Mucosa of stomach (tissue), 1 donor: ENCODE results near the gene TMEM43.

Experiments used
- H3K27me3 ChIP-seq: one replicate; pipeline ENCODE4 v1.7.0; 2013; ENCODE audit warnings: mild to moderate bottlenecking, low read length; ENCODE audit not compliant: control insufficient read depth, insufficient read depth
- H3K36me3 ChIP-seq: one replicate; pipeline ENCODE4 v1.7.0; 2013; ENCODE audit warnings: low read length; ENCODE audit not compliant: control insufficient read depth, insufficient read depth
- H3K4me1 ChIP-seq: one replicate; pipeline ENCODE4 v1.7.0; 2013; ENCODE audit warnings: mild to moderate bottlenecking, low read length; ENCODE audit not compliant: control insufficient read depth, insufficient read depth
- H3K4me3 ChIP-seq: one replicate; pipeline ENCODE4 v1.7.0; 2013; ENCODE audit warnings: low read length
- H3K9ac ChIP-seq: one replicate; pipeline ENCODE4 v1.7.0; 2013; ENCODE audit warnings: mild to moderate bottlenecking, low read length, moderate library complexity
- H3K9me3 ChIP-seq: one replicate; pipeline ENCODE4 v1.7.0; 2013; ENCODE audit warnings: mild to moderate bottlenecking, low read length, moderate library complexity; ENCODE audit not compliant: control insufficient read depth
- donor health status: Pancreatic carcinoma.

Gene TMEM43

GRCh38 chr3:14150078-14150477 is 25.2 kb downstream of the TMEM43 start:
- Histone ChIP-seq H3K9me3 (no peaks in the 10 kb centered on the region), H3K9ac (no peak overlapping the region), H3K4me3 (no peak overlapping the region), H3K27me3 (no peaks in the 10 kb centered on the region), H3K36me3 (peaks cover 6% of the 10 kb centered on the region), H3K4me1 (peaks cover 4% of the 10 kb centered on the region)

- no peaks in the 10 kb centered on the region for H3K27me3 ChIP-seq
- no peaks in the 10 kb centered on the region for H3K9me3 ChIP-seq
- H3K4me3 ChIP-seq: no peak overlapping the region
- no peak overlapping the region for H3K9ac ChIP-seq
- H3K4me1 ChIP-seq: no peaks in the 10 kb centered on the region
- peaks cover 6% of the 10 kb centered on the region for H3K36me3 ChIP-seq
These were observed 25.8 kb downstream of the TMEM43 start for GRCh38 chr3:14150491-14151230.

DNA sequence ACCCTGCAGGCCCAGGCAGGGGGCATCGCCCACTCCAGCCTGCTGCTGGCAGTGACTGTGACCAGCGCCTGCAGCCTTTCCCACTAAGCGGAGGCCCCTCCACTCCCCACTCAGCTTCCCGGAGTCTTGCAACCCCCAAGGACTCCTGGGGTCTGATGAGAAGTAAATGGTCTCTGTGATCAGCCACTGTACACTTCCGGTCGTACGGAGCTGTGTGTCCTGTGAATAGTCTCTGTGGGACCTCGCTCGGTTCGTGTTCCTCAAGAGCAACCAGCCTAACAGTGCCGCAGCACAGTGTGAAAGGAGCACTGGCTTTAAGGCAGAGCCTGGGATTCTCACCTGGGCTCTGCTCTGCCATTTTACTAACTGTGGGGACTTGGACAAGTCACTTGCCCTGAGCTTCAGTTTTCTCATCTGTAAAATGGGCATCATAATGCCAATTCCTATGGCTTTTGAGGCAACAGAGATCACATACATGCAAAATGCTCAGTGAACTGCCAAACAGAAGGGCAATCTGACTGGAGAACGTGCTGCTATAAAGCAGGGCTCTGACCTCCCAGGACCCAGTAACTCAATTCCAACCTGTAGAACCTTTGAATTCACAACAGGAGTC is 26.7 kb downstream of the TMEM43 start:
- Histone ChIP-seq H3K4me1 (no peaks in the 10 kb centered on the region), H3K4me3 (no peak overlapping the region), H3K9me3 (no peaks in the 10 kb centered on the region), H3K36me3 (peaks cover 6% of the 10 kb centered on the region), H3K27me3 (no peaks in the 10 kb centered on the region), H3K9ac (no peak overlapping the region)

DNA sequence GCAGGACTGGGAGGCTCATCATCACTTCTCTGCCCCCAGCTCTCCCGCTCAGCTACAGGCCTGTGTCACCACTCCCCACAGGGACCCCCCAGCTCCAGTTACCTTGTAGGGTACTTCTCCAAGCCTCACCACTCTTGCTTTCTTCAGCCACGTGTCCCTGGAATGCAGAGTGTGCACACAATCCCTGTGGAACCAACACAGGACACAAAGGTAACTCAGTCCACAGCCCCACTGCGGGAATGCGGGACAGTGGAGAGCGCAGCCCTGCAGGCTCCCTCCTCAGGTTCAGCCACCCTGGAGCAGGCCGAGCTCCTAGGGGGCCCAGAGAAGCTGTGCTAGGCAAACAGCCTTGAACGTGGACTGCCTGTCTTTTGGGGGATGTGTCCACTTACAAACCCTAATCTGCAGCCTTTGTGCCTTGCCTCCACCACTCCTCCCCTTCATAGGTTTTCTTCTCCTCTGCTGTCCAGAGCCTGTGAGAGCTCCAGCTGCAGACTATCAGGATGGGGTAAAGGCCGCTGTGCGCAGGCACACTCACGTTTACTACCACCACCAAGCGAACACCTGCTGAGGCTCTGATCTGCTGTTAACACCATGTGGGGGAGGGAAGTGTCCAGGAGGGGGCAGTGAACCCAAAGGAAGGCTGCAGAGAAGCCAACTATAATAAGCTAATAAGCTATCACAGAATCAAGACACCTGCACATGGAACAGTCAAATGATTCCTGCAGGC is 27.5 kb downstream of the TMEM43 start:
- Histone ChIP-seq H3K9me3 (no peaks in the 10 kb centered on the region), H3K4me1 (no peaks in the 10 kb centered on the region), H3K9ac (no peak overlapping the region), H3K36me3 (peaks cover 6% of the 10 kb centered on the region), H3K4me3 (no peak overlapping the region), H3K27me3 (no peaks in the 10 kb centered on the region)

DNA sequence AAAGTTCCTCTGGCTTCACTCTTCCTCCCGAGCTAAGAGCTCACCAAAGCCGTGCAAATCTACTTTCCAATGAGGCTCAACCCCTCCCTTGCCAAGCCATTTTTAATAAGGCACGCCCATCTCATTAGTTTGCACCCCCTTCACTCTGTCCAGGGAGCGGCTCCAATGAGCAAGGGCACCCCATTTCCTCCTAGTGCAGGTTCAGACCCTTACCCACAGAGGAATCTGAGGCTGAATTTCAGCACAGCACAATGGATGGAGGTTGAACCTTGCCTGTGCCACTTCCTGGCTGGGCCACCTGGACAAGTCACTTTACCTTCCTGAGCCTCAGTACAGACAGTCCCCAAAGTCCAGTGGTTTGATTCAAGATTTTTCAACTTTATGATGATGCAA is 28.1 kb downstream of the TMEM43 start:
- Histone ChIP-seq H3K9me3 (no peaks in the 10 kb centered on the region), H3K27me3 (no peaks in the 10 kb centered on the region), H3K9ac (no peak overlapping the region), H3K4me1 (no peaks in the 10 kb centered on the region), H3K4me3 (no peak overlapping the region), H3K36me3 (peaks cover 5% of the 10 kb centered on the region)

GRCh38 chr3:14153663-14154062 is 28.8 kb downstream of the TMEM43 start:
- no peak overlapping the region for H3K9ac ChIP-seq
- H3K36me3 ChIP-seq: peaks cover 6% of the 10 kb centered on the region
- H3K4me3 ChIP-seq: no peak overlapping the region
- H3K27me3 ChIP-seq: no peaks in the 10 kb centered on the region
- no peaks in the 10 kb centered on the region for H3K9me3 ChIP-seq
- no peaks in the 10 kb centered on the region for H3K4me1 ChIP-seq

GRCh38 chr3:14154276-14154675 is 29.4 kb downstream of the TMEM43 start:
- H3K27me3 ChIP-seq: no peaks in the 10 kb centered on the region
- no peaks in the 10 kb centered on the region for H3K4me1 ChIP-seq
- no peaks in the 10 kb centered on the region for H3K9me3 ChIP-seq
- H3K9ac ChIP-seq: no peak overlapping the region
- H3K36me3 ChIP-seq: peaks cover 6% of the 10 kb centered on the region
- H3K4me3 ChIP-seq: no peak overlapping the region

- Histone ChIP-seq H3K4me1 (no peaks in the 10 kb centered on the region), H3K4me3 (no peak overlapping the region), H3K27me3 (no peaks in the 10 kb centered on the region), H3K36me3 (peaks cover 6% of the 10 kb centered on the region), H3K9me3 (no peaks in the 10 kb centered on the region), H3K9ac (no peak overlapping the region)
These were observed 30.1 kb downstream of the TMEM43 start for GRCh38 chr3:14154895-14155440.

DNA sequence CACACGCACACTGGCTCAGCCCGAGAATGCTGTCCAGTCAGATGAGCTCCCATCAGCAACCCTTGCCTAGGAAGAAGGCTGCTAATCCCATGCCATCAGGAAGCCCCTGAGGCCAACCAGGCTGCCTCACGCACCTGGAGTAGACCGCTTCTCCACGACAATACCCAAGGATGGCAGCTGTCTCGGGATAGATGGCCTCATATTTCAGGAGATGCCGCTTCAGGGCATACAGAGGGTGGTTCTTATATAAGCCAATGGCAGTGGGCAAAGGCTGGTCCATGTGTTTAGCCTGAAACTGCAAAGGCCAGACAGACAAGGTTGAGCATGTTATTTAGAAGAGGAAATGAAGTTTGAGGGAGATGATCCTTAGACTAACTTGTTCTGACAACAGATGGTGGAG is 31.3 kb downstream of the TMEM43 start:
- Histone ChIP-seq H3K9me3 (no peaks in the 10 kb centered on the region), H3K27me3 (no peaks in the 10 kb centered on the region), H3K4me1 (no peaks in the 10 kb centered on the region), H3K9ac (no peak overlapping the region), H3K36me3 (peaks cover 6% of the 10 kb centered on the region), H3K4me3 (no peak overlapping the region)

- H3K36me3 ChIP-seq: peaks cover 6% of the 10 kb centered on the region
- no peak overlapping the region for H3K9ac ChIP-seq
These were observed 32.1 kb downstream of the TMEM43 start for GRCh38 chr3:14156843-14157561.

DNA sequence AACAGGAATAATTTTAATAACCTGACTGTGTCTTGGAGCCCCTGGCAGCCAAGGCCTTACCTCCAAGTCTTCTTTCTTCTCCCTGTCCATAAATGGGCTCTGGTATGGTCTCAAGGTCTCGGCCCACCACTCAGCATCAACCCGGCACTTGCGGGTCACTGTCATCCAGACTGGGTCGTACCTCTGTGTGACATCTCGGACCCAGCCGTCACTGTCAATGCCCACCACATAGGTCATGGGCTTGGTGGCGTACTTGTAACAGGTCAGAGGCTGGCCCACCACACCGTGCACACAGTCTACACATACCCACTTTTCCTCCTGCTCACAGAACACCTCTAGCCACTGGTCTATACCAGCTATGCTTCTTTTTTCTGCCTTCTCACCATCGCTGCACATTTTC is 33.1 kb downstream of the TMEM43 start:
- no peaks in the 10 kb centered on the region for H3K27me3 ChIP-seq
- peaks cover 6% of the 10 kb centered on the region for H3K36me3 ChIP-seq
- no peaks in the 10 kb centered on the region for H3K4me1 ChIP-seq
- H3K9ac ChIP-seq: no peak overlapping the region
- no peaks in the 10 kb centered on the region for H3K9me3 ChIP-seq
- no peak overlapping the region for H3K4me3 ChIP-seq

More at GRCh38 chr3:14156843-14157561, 32.1 kb downstream of the TMEM43 start:
- Histone ChIP-seq H3K4me1 (no peaks in the 10 kb centered on the region), H3K27me3 (no peaks in the 10 kb centered on the region), H3K4me3 (no peak overlapping the region), H3K9me3 (no peaks in the 10 kb centered on the region)
